Suprapubic skin (tissue), 4 donors: Measurements from ENCODE around the gene PTPRF. TPM values are rescaled to one million over a fixed set of nuclear protein-coding genes. Genes with fewer than 3 reads are reported as not detected.
A peak's percentile ranks its signal among the peaks of the same experiment; 100 is the strongest.

ENCODE experiments used
- DNase-seq, 2 donors: peaks; one replicate each; pipeline ENCODE4 v3.0.0-alpha.2; 2019; ENCODE audit warnings: low spot score in 2 of 2
- H3K27ac ChIP-seq: fragments of 200-600 bp; sonication (generic); one replicate; pipeline ENCODE4 v1.5.1; 2019
- H3K27me3 ChIP-seq: fragments of 200-600 bp; sonication (generic); one replicate; pipeline ENCODE4 v1.5.1; 2019
- H3K36me3 ChIP-seq: fragments of 200-600 bp; sonication (generic); one replicate; pipeline ENCODE4 v1.5.1; 2019
- H3K4me1 ChIP-seq: fragments of 200-600 bp; sonication (generic); one replicate; pipeline ENCODE4 v1.5.1; 2019
- H3K4me3 ChIP-seq: fragments of 200-600 bp; sonication (generic); one replicate; pipeline ENCODE4 v1.5.1; 2019; ENCODE audit warnings: mild to moderate bottlenecking
- H3K9me3 ChIP-seq: fragments of 200-600 bp; sonication (generic); one replicate; pipeline ENCODE4 v1.5.1; 2019
- EP300 ChIP-seq: sonication (generic); formaldehyde crosslinking; IDR thresholded peaks from one replicate; pipeline ENCODE4 v1.6.1; 2017; ENCODE audit warnings: antibody characterized with exemption
- POLR2A ChIP-seq, 2 donors: fragments of 450-650 bp; IDR thresholded peaks; one replicate each; pipeline ENCODE4 v1.6.1; 2017; ENCODE audit warnings: antibody characterized with exemption in 2 of 2, mild to moderate bottlenecking in 2 of 2, moderate library complexity in 2 of 2
- POLR2AphosphoS5 ChIP-seq, 3 donors: sonication (generic); formaldehyde crosslinking; IDR thresholded peaks; one replicate each; pipeline ENCODE4 v1.6.1; 2017; ENCODE audit warnings: antibody characterized with exemption in 3 of 3
- WGBS: methylation state at CpG from one replicate; pipeline ENCODE4 v1.1.5; 2018; 5-methylcytosine and 5-hydroxymethylcytosine counted together
- total RNA-seq, 4 donors: library from RNA; depleted of rRNA; stranded (reverse); fragments of >200 nt; gene quantifications; one replicate each; pipeline ENCODE4 v1.1.0, GENCODE V29; 2016
- TF ChIP-seq, protein P1 (sequence below), 2 donors: fragments of 200-600 bp in 1 of 2; fragments of 450-650 bp in 1 of 2; sonication (generic) in 1 of 2; IDR thresholded peaks; one replicate each; pipeline ENCODE4 v1.5.1; 2016 to 2019; ENCODE audit warnings: antibody characterized with exemption in 2 of 2, mild to moderate bottlenecking in 1 of 2, moderate library complexity in 1 of 2

PTPRF gene
- total RNA-seq, 4 donors from 2014 or later: 209 to 373 (median 289) TPM

DNA sequence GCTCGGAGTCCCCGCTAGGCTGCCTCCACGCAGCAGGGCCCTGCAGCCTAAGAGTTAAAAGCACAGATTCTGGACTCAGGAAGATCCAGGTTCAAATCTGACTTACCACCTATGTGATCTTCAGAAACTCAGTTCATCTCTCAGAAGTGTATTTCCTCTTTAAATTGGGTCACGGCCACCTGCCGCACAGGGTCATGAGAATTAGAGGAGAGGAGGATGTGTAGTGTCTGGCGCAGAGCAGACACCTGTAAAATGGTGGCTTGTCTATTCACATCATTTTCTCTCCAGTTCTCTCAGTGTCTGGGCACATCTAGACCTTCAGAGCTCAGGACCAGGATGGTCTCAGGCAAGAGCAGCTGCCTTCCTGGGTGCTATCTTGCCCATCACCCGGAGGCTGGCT lies 45.8 kb downstream of the PTPRF start:
- TF ChIP-seq POLR2A (IDR thresholded peaks at IDR 0.05) (no peak), POLR2AphosphoS5 (IDR thresholded peaks at IDR 0.05) (no peak), EP300 (no peak)
- TF ChIP-seq, protein P1, sequence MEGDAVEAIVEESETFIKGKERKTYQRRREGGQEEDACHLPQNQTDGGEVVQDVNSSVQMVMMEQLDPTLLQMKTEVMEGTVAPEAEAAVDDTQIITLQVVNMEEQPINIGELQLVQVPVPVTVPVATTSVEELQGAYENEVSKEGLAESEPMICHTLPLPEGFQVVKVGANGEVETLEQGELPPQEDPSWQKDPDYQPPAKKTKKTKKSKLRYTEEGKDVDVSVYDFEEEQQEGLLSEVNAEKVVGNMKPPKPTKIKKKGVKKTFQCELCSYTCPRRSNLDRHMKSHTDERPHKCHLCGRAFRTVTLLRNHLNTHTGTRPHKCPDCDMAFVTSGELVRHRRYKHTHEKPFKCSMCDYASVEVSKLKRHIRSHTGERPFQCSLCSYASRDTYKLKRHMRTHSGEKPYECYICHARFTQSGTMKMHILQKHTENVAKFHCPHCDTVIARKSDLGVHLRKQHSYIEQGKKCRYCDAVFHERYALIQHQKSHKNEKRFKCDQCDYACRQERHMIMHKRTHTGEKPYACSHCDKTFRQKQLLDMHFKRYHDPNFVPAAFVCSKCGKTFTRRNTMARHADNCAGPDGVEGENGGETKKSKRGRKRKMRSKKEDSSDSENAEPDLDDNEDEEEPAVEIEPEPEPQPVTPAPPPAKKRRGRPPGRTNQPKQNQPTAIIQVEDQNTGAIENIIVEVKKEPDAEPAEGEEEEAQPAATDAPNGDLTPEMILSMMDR (IDR thresholded peaks at IDR 0.05): no peak
- peak overlapping the region; percentile 78 for H3K27ac ChIP-seq
- no peaks in the 10 kb centered on the region for H3K9me3 ChIP-seq
- peaks cover 51% of the 10 kb centered on the region for H3K4me1 ChIP-seq
- no peak for DNase-seq
- no peak overlapping the region for H3K4me3 ChIP-seq
- WGBS: 94% methylated on average over 7 of the region's 7 CpGs
- peaks cover 34% of the 10 kb centered on the region for H3K36me3 ChIP-seq
- no peaks in the 10 kb centered on the region for H3K27me3 ChIP-seq

DNA sequence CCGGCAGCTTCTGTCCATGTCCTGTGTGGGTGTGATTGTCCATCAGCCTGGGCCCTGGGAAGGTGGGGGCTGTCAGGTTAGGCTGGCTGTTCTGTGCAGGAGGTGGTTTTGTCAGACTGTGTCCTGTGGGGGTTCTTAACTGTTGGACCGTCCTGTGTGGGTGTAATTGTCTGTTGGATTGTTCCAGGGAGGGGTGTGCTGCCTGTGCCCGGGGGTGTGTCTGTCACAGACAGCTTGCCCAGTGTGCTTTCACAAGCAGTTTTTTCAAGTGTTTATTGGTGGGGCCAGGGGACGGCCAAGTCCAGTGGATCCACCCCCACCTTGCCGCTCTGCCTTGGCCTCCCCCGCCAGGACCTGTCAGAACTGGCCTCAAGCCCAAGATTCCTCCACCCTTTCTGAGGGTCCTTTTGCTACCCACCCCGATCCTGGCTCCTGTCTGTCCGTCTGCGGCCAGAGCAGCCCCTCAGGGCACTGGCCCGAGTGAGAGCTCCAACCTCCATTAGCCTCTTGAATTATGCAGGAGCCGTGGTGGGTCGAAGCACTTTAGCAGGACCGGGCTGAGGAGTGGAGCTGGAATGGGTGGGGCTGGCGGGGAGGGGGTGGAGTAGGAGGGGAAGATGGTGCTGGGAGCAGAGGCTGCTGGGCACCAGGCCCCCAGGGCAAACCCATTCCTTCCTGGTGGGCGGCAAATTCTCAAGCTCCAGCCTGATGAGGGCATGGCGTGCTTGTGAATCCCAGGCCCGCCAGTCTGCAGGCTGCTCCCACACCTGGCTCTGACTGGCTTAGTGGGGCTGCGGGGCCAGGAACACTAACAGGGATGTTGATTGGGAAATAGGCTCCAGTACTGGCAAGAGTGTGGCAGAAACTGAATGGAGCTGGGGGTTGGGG lies 47.2 kb downstream of the PTPRF start:
- TF ChIP-seq POLR2AphosphoS5 (IDR thresholded peaks at IDR 0.05) (no peak), POLR2A (IDR thresholded peaks at IDR 0.05) (no peak), EP300 (no peak)
- TF ChIP-seq, protein P1 (IDR thresholded peaks at IDR 0.05): no peak
- H3K4me3 ChIP-seq: no peak overlapping the region
- H3K4me1 ChIP-seq: peaks cover 64% of the 10 kb centered on the region
- H3K36me3 ChIP-seq: peaks cover 20% of the 10 kb centered on the region
- DNase-seq: no peak
- H3K9me3 ChIP-seq: no peaks in the 10 kb centered on the region
- no peaks in the 10 kb centered on the region for H3K27me3 ChIP-seq
- 42% methylated on average over 9 of the region's 18 CpGs for WGBS
- peak overlapping the region; percentile 78 for H3K27ac ChIP-seq

DNA sequence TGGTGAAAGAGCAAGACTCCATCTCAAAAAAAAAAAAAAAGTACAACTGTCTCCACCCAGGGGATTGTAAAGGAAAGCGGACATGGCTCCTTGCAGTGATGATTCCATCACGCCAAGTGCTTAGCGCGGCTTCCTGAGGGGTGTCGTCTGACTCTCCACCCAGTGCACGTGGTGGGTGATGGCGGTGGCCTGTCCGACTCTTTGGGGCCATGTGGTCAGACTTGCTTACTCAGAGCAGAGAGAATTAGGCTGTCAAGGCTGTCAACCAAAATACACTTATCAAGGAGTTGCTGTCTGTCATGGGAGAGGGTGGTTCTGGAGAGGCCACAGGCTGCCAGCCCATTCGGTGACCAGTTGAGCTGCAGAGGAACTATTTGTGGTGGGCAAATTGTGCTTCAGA lies 49.4 kb downstream of the PTPRF start:
- WGBS: 81% methylated on average over 9 of the region's 9 CpGs
- Histone ChIP-seq H3K9me3 (no peaks in the 10 kb centered on the region), H3K4me3 (no peak overlapping the region), H3K27ac (peak overlapping the region; percentile 84), H3K36me3 (peaks cover 14% of the 10 kb centered on the region), H3K4me1 (peaks cover 73% of the 10 kb centered on the region), H3K27me3 (no peaks in the 10 kb centered on the region)
- TF ChIP-seq, protein P1 (IDR thresholded peaks at IDR 0.05): no peak
- no peak for TF ChIP-seq EP300
- no peak for TF ChIP-seq POLR2AphosphoS5 (IDR thresholded peaks at IDR 0.05)
- no peak for TF ChIP-seq POLR2A (IDR thresholded peaks at IDR 0.05)
- DNase-seq: no peak

DNA sequence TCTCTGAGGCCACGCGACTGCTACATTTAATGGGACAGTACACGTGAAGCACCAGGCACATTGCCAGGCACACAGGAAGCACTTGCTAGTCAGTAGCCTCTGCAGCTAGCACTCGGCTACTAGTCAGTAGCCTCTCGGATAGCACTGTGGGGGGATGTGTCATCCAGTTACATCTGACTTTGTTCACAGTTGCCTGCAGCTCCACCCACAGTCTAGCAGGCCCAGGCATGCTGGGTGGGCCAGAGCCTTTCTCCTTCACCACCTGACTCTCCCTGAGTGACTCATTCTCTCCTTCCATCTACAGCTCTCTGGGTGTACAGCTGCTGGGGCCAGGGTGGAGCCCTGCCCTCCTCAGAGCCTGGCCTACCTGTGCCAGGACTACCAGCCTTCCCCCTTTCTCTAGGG lies 51.5 kb downstream of the PTPRF start:
- H3K27ac ChIP-seq: peak overlapping the region; percentile 84
- H3K4me3 ChIP-seq: no peak overlapping the region
- H3K27me3 ChIP-seq: no peaks in the 10 kb centered on the region
- H3K36me3 ChIP-seq: peaks cover 8% of the 10 kb centered on the region
- no peaks in the 10 kb centered on the region for H3K9me3 ChIP-seq
- no peak for DNase-seq
- H3K4me1 ChIP-seq: peaks cover 87% of the 10 kb centered on the region
- TF ChIP-seq POLR2AphosphoS5 (IDR thresholded peaks at IDR 0.05) (peak in 1 of 3 donors; percentile 51), EP300 (no peak), POLR2A (IDR thresholded peaks at IDR 0.05) (no peak)
- TF ChIP-seq, protein P1 (IDR thresholded peaks at IDR 0.05): no peak
- 40% methylated on average over 5 of the region's 5 CpGs for WGBS

DNA sequence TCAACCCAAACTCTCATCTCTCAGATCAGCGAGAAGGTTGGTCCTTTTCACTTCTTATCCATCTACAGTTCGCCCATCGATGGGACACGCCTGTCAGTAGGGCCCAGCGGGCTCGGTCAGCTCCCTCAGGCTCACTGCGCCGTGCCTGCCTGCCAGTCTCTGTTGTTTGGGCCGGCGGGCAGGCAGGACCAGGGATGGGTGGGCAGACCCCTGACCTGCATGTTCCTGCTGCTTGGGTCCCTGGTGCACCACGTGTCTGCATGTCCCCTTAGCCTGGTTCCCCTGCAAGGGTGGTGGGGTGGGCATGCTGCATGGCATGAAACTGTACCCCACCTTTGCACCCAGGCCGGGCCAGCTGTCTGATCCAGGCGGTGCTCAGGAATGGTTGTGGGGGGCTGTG lies 52.4 kb downstream of the PTPRF start:
- peak overlapping the region; percentile 84 for H3K27ac ChIP-seq
- no peak overlapping the region for H3K4me3 ChIP-seq
- WGBS: 93% methylated on average over 12 of the region's 13 CpGs
- TF ChIP-seq POLR2A (IDR thresholded peaks at IDR 0.05) (no peak), POLR2AphosphoS5 (IDR thresholded peaks at IDR 0.05) (no peak), EP300 (no peak)
- TF ChIP-seq, protein P1 (IDR thresholded peaks at IDR 0.05): no peak
- H3K36me3 ChIP-seq: peaks cover 8% of the 10 kb centered on the region
- DNase-seq: no peak
- peaks cover 87% of the 10 kb centered on the region for H3K4me1 ChIP-seq
- no peaks in the 10 kb centered on the region for H3K27me3 ChIP-seq
- H3K9me3 ChIP-seq: no peaks in the 10 kb centered on the region
